Osteoblast (primary cell): Measurements from ENCODE around the gene C11orf21. TPM values are rescaled to one million over a fixed set of nuclear protein-coding genes. Genes with fewer than 3 reads are reported as not detected.

Experiments
- DNase-seq: peaks from one replicate; pipeline ENCODE4 v3.0.0; 2011; ENCODE audit warnings: low spot score, mixed read lengths; ENCODE audit not compliant: insufficient read length; ENCODE audit errors: missing footprints
- H2AFZ ChIP-seq: 2 replicates; pipeline ENCODE4 v1.6.0; 2011; ENCODE audit warnings: mild to moderate bottlenecking, low read length
- H3K27ac ChIP-seq: 2 replicates; pipeline ENCODE4 v1.5.1; 2011; ENCODE audit warnings: mild to moderate bottlenecking, low read depth, low read length, moderate library complexity
- H3K27me3 ChIP-seq: 2 replicates; pipeline ENCODE4 v1.6.0; 2012; ENCODE audit warnings: mild to moderate bottlenecking, control low read depth, inconsistent platforms, low read length, moderate library complexity; ENCODE audit not compliant: insufficient read depth
- H3K36me3 ChIP-seq: 2 replicates; pipeline ENCODE4 v1.5.1; 2011; ENCODE audit warnings: mild to moderate bottlenecking, low read length, control low read depth, moderate library complexity; ENCODE audit not compliant: insufficient read depth
- H3K4me1 ChIP-seq: 2 replicates; pipeline ENCODE4 v1.5.1; 2011; ENCODE audit warnings: mild to moderate bottlenecking, low read length, control low read depth, moderate library complexity; ENCODE audit not compliant: insufficient read depth
- H3K4me2 ChIP-seq: 2 replicates; pipeline ENCODE4 v1.6.0; 2011; ENCODE audit warnings: mild to moderate bottlenecking, low read length; ENCODE audit not compliant: insufficient read depth
- H3K4me3 ChIP-seq: fragments of 200-600 bp; sonication (generic); 3 replicates; pipeline ENCODE4 v1.5.1; 2012; ENCODE audit warnings: mild to moderate bottlenecking, low read length, inconsistent platforms; ENCODE audit not compliant: insufficient read depth
- H3K79me2 ChIP-seq: 2 replicates; pipeline ENCODE4 v1.6.0; 2012; ENCODE audit warnings: mild to moderate bottlenecking, low read length, control low read depth, inconsistent platforms; ENCODE audit not compliant: insufficient read depth
- H3K9me3 ChIP-seq: 2 replicates; pipeline ENCODE4 v1.5.1; 2011; ENCODE audit warnings: low read depth, low read length, control low read depth
- H4K20me1 ChIP-seq: 2 replicates; pipeline ENCODE4 v1.6.0; 2012; ENCODE audit warnings: mild to moderate bottlenecking, low read length, control low read depth; ENCODE audit not compliant: insufficient read depth
- total RNA-seq: library from RNA; depleted of rRNA; stranded (reverse); fragments of >200 nt; gene quantifications from 2 replicates; pipeline ENCODE4 v1.2.3, GENCODE V29; 2012
- TF ChIP-seq, protein P1 (sequence below): IDR thresholded peaks from 2 replicates; pipeline ENCODE4 v1.5.1; 2011; ENCODE audit warnings: mild to moderate bottlenecking, low read depth, low read length, moderate library complexity; ENCODE audit errors: extremely low read depth

The C11orf21 gene
- total RNA-seq, 1 donor, result 0.36 TPM

DNA sequence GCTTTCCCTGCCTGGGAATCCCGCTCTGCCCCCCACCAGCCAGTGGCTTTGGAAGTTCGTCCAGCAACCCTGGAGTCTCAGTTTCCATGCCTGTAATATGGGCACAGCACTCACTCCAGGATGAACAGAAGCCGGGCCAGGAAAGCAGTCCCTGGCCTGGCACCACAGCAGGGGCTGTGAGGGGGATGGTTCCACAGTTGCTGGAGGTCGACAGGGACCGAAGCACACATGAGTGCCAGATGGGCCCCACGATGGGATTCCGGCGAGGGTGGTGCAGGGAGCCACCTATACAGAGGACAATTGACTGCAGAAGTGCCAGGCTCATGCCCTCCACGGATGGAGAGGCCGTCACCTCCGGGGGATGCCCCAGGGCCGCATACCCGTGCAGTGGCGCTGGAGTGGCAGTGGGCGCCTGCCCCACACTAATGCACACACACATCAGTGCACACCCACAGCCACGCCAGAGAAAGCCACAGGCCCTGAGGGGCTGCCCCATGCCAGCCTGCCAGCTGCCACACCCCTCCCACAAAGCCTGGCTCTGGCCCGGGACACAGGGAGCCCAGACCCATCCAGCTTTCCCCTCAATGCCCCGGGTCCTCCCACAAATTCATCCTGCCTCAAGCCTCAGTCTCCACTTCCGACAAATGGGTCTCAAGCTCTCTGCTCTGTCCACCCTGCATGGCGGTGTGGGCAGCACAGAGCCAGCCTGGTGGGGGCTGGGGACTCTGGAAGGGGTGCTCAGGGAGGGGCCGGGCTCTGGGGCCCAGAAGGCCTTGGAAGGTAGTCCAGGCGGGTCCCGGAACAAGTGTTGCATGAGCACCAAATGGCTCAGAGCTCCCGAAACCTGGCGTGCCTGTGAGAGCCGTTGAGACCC lies 41.0 kb downstream of the C11orf21 start:
- Histone ChIP-seq H4K20me1 (no peaks in the 10 kb centered on the region), H2AFZ (no peak overlapping the region), H3K27ac (no peak overlapping the region), H3K79me2 (no peaks in the 10 kb centered on the region), H3K4me3 (no peak overlapping the region), H3K4me2 (no peak overlapping the region), H3K27me3 (peaks cover 2% of the 10 kb centered on the region), H3K9me3 (no peaks in the 10 kb centered on the region), H3K4me1 (no peaks in the 10 kb centered on the region), H3K36me3 (no peaks in the 10 kb centered on the region)
- DNase-seq, result peak; percentile 69
- TF ChIP-seq, protein P1, sequence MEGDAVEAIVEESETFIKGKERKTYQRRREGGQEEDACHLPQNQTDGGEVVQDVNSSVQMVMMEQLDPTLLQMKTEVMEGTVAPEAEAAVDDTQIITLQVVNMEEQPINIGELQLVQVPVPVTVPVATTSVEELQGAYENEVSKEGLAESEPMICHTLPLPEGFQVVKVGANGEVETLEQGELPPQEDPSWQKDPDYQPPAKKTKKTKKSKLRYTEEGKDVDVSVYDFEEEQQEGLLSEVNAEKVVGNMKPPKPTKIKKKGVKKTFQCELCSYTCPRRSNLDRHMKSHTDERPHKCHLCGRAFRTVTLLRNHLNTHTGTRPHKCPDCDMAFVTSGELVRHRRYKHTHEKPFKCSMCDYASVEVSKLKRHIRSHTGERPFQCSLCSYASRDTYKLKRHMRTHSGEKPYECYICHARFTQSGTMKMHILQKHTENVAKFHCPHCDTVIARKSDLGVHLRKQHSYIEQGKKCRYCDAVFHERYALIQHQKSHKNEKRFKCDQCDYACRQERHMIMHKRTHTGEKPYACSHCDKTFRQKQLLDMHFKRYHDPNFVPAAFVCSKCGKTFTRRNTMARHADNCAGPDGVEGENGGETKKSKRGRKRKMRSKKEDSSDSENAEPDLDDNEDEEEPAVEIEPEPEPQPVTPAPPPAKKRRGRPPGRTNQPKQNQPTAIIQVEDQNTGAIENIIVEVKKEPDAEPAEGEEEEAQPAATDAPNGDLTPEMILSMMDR, result no peak

- Histone ChIP-seq H3K79me2 (no peaks in the 10 kb centered on the region), H4K20me1 (no peaks in the 10 kb centered on the region), H3K36me3 (no peaks in the 10 kb centered on the region), H3K4me3 (no peak overlapping the region), H3K27ac (no peak overlapping the region), H3K4me2 (no peak overlapping the region), H3K27me3 (peaks cover 2% of the 10 kb centered on the region), H3K9me3 (no peaks in the 10 kb centered on the region), H3K4me1 (no peaks in the 10 kb centered on the region), H2AFZ (no peak overlapping the region)
- DNase-seq, result no peak
- TF ChIP-seq, protein P1, result no peak
Observed at GRCh38 chr11:2259897-2260451, 41.7 kb downstream of the C11orf21 start.

GRCh38 chr11:2259466-2259830 lies 42.3 kb downstream of the C11orf21 start:
- H3K36me3 ChIP-seq, result no peaks in the 10 kb centered on the region
- TF ChIP-seq, protein P1, result no peak
- no peak overlapping the region for H2AFZ ChIP-seq
- no peaks in the 10 kb centered on the region for H3K79me2 ChIP-seq
- no peak overlapping the region for H3K27ac ChIP-seq
- no peak overlapping the region for H3K4me3 ChIP-seq
- H4K20me1 ChIP-seq, result no peaks in the 10 kb centered on the region
- DNase-seq, result no peak
- peaks cover 2% of the 10 kb centered on the region for H3K27me3 ChIP-seq
- no peaks in the 10 kb centered on the region for H3K9me3 ChIP-seq
- H3K4me2 ChIP-seq, result no peak overlapping the region
- no peaks in the 10 kb centered on the region for H3K4me1 ChIP-seq
